GM21529 (cell line): ENCODE results near the gene PLAGL2.
"Not testable (repeated sequence)": the region's sequence is repeated elsewhere in the genome, so short reads cannot be mapped to it uniquely, and the experiment has no call there.

Experiments
- ATAC-seq: cut with Tn5 transposase; IDR thresholded peaks from one replicate; pipeline ENCODE4 v1.9.1; 2021; ENCODE audit not compliant: unreplicated experiment

Gene PLAGL2

GRCh38 chr20:32207626-32208498 is at the start of gene PLAGL2, which contains the start of gene POFUT1:
Gene PLAGL2, minus strand, starts transcription at chr20:32207743. Its CDS starts 5,565 bp downstream, at chr20:32202178.
Gene POFUT1, plus strand, starts transcription at chr20:32207880. Its CDS starts 62 bp downstream, at chr20:32207942.
- ATAC-seq = peak; percentile 79

- no peak for ATAC-seq
Measured at GRCh38 chr20:32252189-32252588, 44.6 kb upstream of the PLAGL2 start.

GRCh38 chr20:32251470-32251869 is 43.9 kb upstream of the PLAGL2 start:
- no peak for ATAC-seq

GRCh38 chr20:32249030-32249738 is 41.6 kb upstream of the PLAGL2 start:
- ATAC-seq = no peak

GRCh38 chr20:32248043-32248442 is 40.5 kb upstream of the PLAGL2 start:
- ATAC-seq = no peak

- not testable (repeated sequence) for ATAC-seq
Measured at GRCh38 chr20:32246208-32246607, 38.7 kb upstream of the PLAGL2 start.

- no peak for ATAC-seq
Measured at GRCh38 chr20:32244959-32245358, 37.4 kb upstream of the PLAGL2 start.

- ATAC-seq = no peak
Measured at GRCh38 chr20:32244150-32244823, 36.7 kb upstream of the PLAGL2 start.

GRCh38 chr20:32241807-32242206 is 34.3 kb upstream of the PLAGL2 start:
- ATAC-seq = no peak

GRCh38 chr20:32240205-32240604 is 32.7 kb upstream of the PLAGL2 start:
- ATAC-seq = no peak

- ATAC-seq = no peak
Measured at GRCh38 chr20:32238483-32239425, 31.2 kb upstream of the PLAGL2 start.

- ATAC-seq = no peak
Measured at GRCh38 chr20:32237419-32237818, 29.9 kb upstream of the PLAGL2 start.

- ATAC-seq = no peak
Measured at GRCh38 chr20:32236819-32237218, 29.3 kb upstream of the PLAGL2 start.

- no peak for ATAC-seq
Measured at GRCh38 chr20:32236048-32236533, 28.5 kb upstream of the PLAGL2 start.

- ATAC-seq = no peak
Measured at GRCh38 chr20:32235331-32236047, 27.9 kb upstream of the PLAGL2 start.

GRCh38 chr20:32234135-32234808 is 26.7 kb upstream of the PLAGL2 start:
- ATAC-seq = no peak

GRCh38 chr20:32233286-32233685 is 25.7 kb upstream of the PLAGL2 start:
- no peak for ATAC-seq

GRCh38 chr20:32232326-32232886 is 24.9 kb upstream of the PLAGL2 start:
- no peak for ATAC-seq

GRCh38 chr20:32231847-32232246 is 24.3 kb upstream of the PLAGL2 start:
- ATAC-seq = no peak
